HCT116 (cell line): Measurements from ENCODE around the gene GRID2IP. TPM values are rescaled to one million over a fixed set of nuclear protein-coding genes. Genes with fewer than 3 reads are reported as not detected.
A peak's percentile ranks its signal among the peaks of the same experiment; 100 is the strongest.

ENCODE experiments used
- ATAC-seq: fragments of 200-7000 bp; cut with Tn5 transposase; 2 replicates; pipeline ENCODE4 v1.9.1; 2020; ENCODE audit warnings: mild to moderate bottlenecking, moderate library complexity
- BruUV-seq: library from RNA; stranded (reverse); fragments of 400-500 nt; replicated peaks from 2 replicates; lab custom pipeline; 2021; lab: Mats Ljungman, UMichigan
- CTCF ChIA-PET: fragments of 300-600 bp; sonication (Branson Sonifier 250); formaldehyde crosslinking; loops from one replicate; lab custom pipeline; 2021; ENCODE audit warnings: antibody characterized with exemption; lab: Charles Lee
- POLR2A ChIA-PET: fragments of 300-600, 350-600 bp; sonication (Branson Sonifier 250); formaldehyde crosslinking; loops from one replicate; lab custom pipeline; 2021; ENCODE audit warnings: antibody characterized with exemption; lab: Charles Lee
- RAD21 ChIA-PET, 2 experiments: fragments of 300-600 bp; sonication (Branson Sonifier 250); formaldehyde crosslinking; loops; one replicate each; lab custom pipeline; 2023; ENCODE audit warnings: low total read pairs in 2 of 2; ENCODE audit not compliant: uncharacterized antibody in 2 of 2, unreplicated experiment in 2 of 2, low non-redundant PET in 1 of 2; lab: Charles Lee
- DNase-seq: peaks from one replicate; pipeline ENCODE4 v3.0.0-alpha.2; 2010; ENCODE audit warnings: low read depth, low spot score
- H2AFZ ChIP-seq: fragments of 200-600 bp; shearing (Covaris generic), sonication (generic); 2 replicates; pipeline ENCODE4 v1.6.1; 2017; ENCODE audit warnings: low read depth, mixed run types, mixed read lengths, antibody characterized with exemption, low read length; ENCODE audit not compliant: poor library complexity, severe bottlenecking
- H3K27ac ChIP-seq: 2 replicates; pipeline ENCODE4 v1.5.1; 2012; ENCODE audit warnings: low read depth, low read length
- H3K27me3 ChIP-seq: fragments of 200-600 bp; sonication (generic); 2 replicates; pipeline ENCODE4 v1.6.1; 2016; ENCODE audit warnings: mixed run types, low read length, mixed read lengths; ENCODE audit not compliant: insufficient read depth
- H3K36me3 ChIP-seq, 2 experiments: fragments of 200-500 bp in 1 of 2; fragments of 200-600 bp in 1 of 2; sonication (Bioruptor generic) in 1 of 2; sonication (generic) in 1 of 2; 2 replicates each; pipeline versions ENCODE4 v1.5.1 to v1.6.1; 2014 to 2016; ENCODE audit warnings: low read length in 2 of 2, inconsistent platforms in 1 of 2, mixed read lengths in 1 of 2, mixed run types in 1 of 2; ENCODE audit not compliant: insufficient read depth in 2 of 2, control insufficient read depth in 1 of 2
- H3K4me1 ChIP-seq, 2 experiments: fragments of 200-600 bp in 1 of 2; sonication (generic) in 1 of 2; 2 replicates each; pipeline versions ENCODE4 v1.5.1 to v1.6.1; 2012 to 2017; ENCODE audit warnings: low read length in 2 of 2, inconsistent platforms in 1 of 2, mild to moderate bottlenecking in 1 of 2, mixed read lengths in 1 of 2, mixed run types in 1 of 2, moderate library complexity in 1 of 2; ENCODE audit not compliant: insufficient read depth in 2 of 2, control insufficient read depth in 1 of 2
- H3K4me2 ChIP-seq: fragments of 200-600 bp; sonication (generic); 2 replicates; pipeline ENCODE4 v1.6.1; 2017; ENCODE audit warnings: mixed run types, low read length, mixed read lengths
- H3K4me3 ChIP-seq, 2 experiments: fragments of 200-600 bp in 1 of 2; sonication (generic) in 1 of 2; replicated peaks in 1 of 2; 2 replicates each; pipeline ENCODE4 v1.5.1; 2011 to 2016; ENCODE audit warnings: low read length in 2 of 2, control low read depth in 1 of 2, low read depth in 1 of 2, mild to moderate bottlenecking in 1 of 2, mixed read lengths in 1 of 2, mixed run types in 1 of 2
- H3K79me2 ChIP-seq: fragments of 200-600 bp; sonication (generic); 2 replicates; pipeline ENCODE4 v1.6.1; 2017; ENCODE audit warnings: mild to moderate bottlenecking, mixed run types, low read length, moderate library complexity, mixed read lengths; ENCODE audit not compliant: insufficient read depth
- H3K9ac ChIP-seq: fragments of 200-600 bp; sonication (generic); 2 replicates; pipeline ENCODE4 v1.6.1; 2016; ENCODE audit warnings: low read length, mixed read lengths
- H3K9me2 ChIP-seq: fragments of 200-600 bp; sonication (generic), shearing (Covaris generic); 2 replicates; pipeline ENCODE4 v1.6.1; 2017; ENCODE audit warnings: mixed run types, mild to moderate bottlenecking, moderate library complexity; ENCODE audit not compliant: insufficient read depth
- H3K9me3 ChIP-seq, 2 experiments: fragments of 200-500 bp in 1 of 2; fragments of 200-600 bp in 1 of 2; sonication (Bioruptor generic) in 1 of 2; sonication (generic) in 1 of 2; 2 replicates each; pipeline ENCODE4 v1.6.1; 2014 to 2017; ENCODE audit warnings: low read length in 2 of 2, mixed read lengths in 2 of 2, inconsistent platforms in 1 of 2, low read depth in 1 of 2, mild to moderate bottlenecking in 1 of 2, mixed run types in 1 of 2, moderate library complexity in 1 of 2; ENCODE audit not compliant: control insufficient read depth in 1 of 2, insufficient read depth in 1 of 2
- H4K20me1 ChIP-seq: fragments of 200-600 bp; sonication (generic), shearing (Covaris generic); 2 replicates; pipeline ENCODE4 v1.6.1; 2017; ENCODE audit warnings: mixed run types, mild to moderate bottlenecking, moderate library complexity; ENCODE audit not compliant: insufficient read depth
- CBX3 ChIP-seq: IDR thresholded peaks from 2 replicates; pipeline ENCODE4 v1.6.1; 2012; ENCODE audit warnings: low read depth
- CEBPB ChIP-seq: IDR thresholded peaks from 2 replicates; pipeline ENCODE4 v1.6.1; 2012; ENCODE audit warnings: low read depth
- ELF1 ChIP-seq: IDR thresholded peaks from 2 replicates; pipeline ENCODE4 v1.6.1; 2012; ENCODE audit warnings: low read depth, borderline replicate concordance
- EZH2 ChIP-seq: fragments of 200-600 bp; sonication (generic); IDR thresholded peaks from 2 replicates; pipeline ENCODE4 v1.6.1; 2017; ENCODE audit warnings: antibody characterized with exemption, mixed run types
- EZH2phosphoT487 ChIP-seq: fragments of 200-600 bp; IDR thresholded peaks from 2 replicates; pipeline ENCODE4 v1.6.1; 2018; ENCODE audit warnings: antibody characterized with exemption, borderline replicate concordance
- FOSL1 ChIP-seq: IDR thresholded peaks from 2 replicates; pipeline ENCODE4 v1.6.1; 2012; ENCODE audit warnings: low read depth
- JUND ChIP-seq: IDR thresholded peaks from 2 replicates; pipeline ENCODE4 v1.6.1; 2012
- POLR2A ChIP-seq: IDR thresholded peaks from 2 replicates; pipeline ENCODE4 v1.7.0; 2011; ENCODE audit warnings: borderline replicate concordance; ENCODE audit not compliant: insufficient read depth, insufficient read length; ENCODE audit errors: extremely low read depth
- POLR2AphosphoS5 ChIP-seq: IDR thresholded peaks from 2 replicates; pipeline ENCODE4 v1.6.1; 2011; ENCODE audit warnings: mild to moderate bottlenecking, low read depth, low read length, moderate library complexity
- RAD21 ChIP-seq: IDR thresholded peaks from 2 replicates; pipeline ENCODE4 v1.6.1; 2012; ENCODE audit warnings: low read depth, mild to moderate bottlenecking
- SIN3A ChIP-seq: IDR thresholded peaks from 2 replicates; pipeline ENCODE4 v1.6.1; 2012; ENCODE audit warnings: low read depth
- SRF ChIP-seq: IDR thresholded peaks from 2 replicates; pipeline ENCODE4 v1.6.1; 2012; ENCODE audit warnings: low read depth
- YY1 ChIP-seq: IDR thresholded peaks from 2 replicates; pipeline ENCODE4 v1.6.1; 2011; ENCODE audit warnings: low read length, low read depth, moderate library complexity, mild to moderate bottlenecking; ENCODE audit not compliant: insufficient replicate concordance; ENCODE audit errors: extremely low read depth
- ZFX ChIP-seq: fragments of 450-650 bp; IDR thresholded peaks from 2 replicates; pipeline ENCODE4 v1.6.1; 2017
- intact Hi-C: fragments of 100-400 bp; cut with micrococcal nuclease; formaldehyde crosslinking; loops from 2 replicates; pipeline ENCODE4 v1.10.0; 2022
- total RNA-seq: library from RNA; stranded (reverse); gene quantifications from one replicate; pipeline ENCODE4 v1.2.1, GENCODE V29; 2021; ENCODE audit not compliant: unreplicated experiment
- TF ChIP-seq, protein P1 (sequence below): IDR thresholded peaks from 2 replicates; pipeline ENCODE4 v1.6.1; 2011; ENCODE audit warnings: mild to moderate bottlenecking, low read length, moderate library complexity; ENCODE audit not compliant: insufficient replicate concordance; ENCODE audit errors: extremely low read depth
- TF ChIP-seq, protein P2 (sequence below): IDR thresholded peaks from 2 replicates; pipeline ENCODE4 v1.6.1; 2012
- TF ChIP-seq, protein P3 (sequence below): IDR thresholded peaks from 2 replicates; pipeline ENCODE4 v1.6.1; 2012

GRID2IP gene
- total RNA-seq, 1 experiment from 2014 or later: 3.2 TPM

DNA sequence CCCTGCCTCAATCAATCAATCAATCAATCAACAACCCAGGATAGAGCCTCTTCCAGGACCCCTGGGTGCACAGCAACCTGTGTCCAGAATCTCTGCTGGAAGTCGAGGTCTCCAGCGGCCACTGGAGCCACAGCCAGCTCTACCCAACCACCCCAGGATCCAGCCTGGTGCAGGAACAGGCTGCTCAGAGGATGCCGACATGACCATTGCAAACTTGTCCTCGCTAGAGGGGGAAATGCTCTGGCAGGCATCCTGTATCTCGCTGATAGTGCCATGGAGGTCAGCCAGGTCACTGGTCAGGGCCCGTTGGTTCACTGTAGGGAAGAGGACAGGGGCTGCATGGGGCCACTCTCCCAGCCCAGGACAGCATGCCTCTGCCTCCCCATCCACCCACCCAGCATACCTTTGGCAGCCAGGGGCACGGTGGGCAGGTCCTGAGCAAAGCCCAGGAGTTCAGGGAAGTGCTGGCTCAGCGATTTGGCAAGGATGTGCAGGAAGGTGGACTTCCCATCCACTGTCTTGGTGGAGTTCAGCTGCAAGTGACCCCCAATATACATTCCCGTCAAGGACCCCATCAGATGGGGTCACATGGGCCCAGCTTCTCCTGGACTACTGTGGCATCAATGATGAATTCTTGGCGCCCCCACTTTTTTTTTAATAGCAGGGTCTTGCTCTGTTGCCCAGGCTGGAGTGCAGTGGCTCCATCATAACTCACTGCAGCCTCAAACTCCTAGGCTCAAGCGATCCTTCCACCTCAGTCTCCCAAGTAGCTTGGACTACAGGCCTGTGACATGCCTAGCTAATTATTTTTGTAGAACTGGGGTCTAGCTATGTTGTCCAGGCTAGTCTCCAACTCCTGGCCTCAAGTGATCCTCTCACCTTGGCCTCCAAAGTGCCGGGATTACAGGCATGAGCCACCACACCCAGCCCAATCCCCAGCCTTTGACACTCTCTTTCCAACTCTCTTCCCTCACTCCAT is 49.4 kb downstream of the GRID2IP start:
- H4K20me1 ChIP-seq: no peaks in the 10 kb centered on the region
- H3K4me2 ChIP-seq: no peak overlapping the region
- H3K36me3 ChIP-seq: no peaks in the 10 kb centered on the region
- no peak for DNase-seq
- H3K9me2 ChIP-seq: no peaks in the 10 kb centered on the region
- H3K79me2 ChIP-seq: no peaks in the 10 kb centered on the region
- H3K27me3 ChIP-seq: no peaks in the 10 kb centered on the region
- ChIA-PET POLR2A (no interaction called here), RAD21 (no interaction called here), CTCF (no interaction called here)
- no peak for ATAC-seq
- TSS peak; percentile 37 for BruUV-seq
- intact Hi-C loops: no loop called here
- no peak overlapping the region for H3K27ac ChIP-seq
- no peak overlapping the region for H3K4me3 ChIP-seq
- no peak overlapping the region for H2AFZ ChIP-seq
- no peak for TF ChIP-seq SRF
- TF ChIP-seq SIN3A: no peak
- no peak for TF ChIP-seq EZH2
- no peaks in the 10 kb centered on the region for H3K9me3 ChIP-seq
- peaks cover 6 to 22% of the 10 kb centered on the region in 2 experiments; a peak in 3 of 4 replicates for H3K4me1 ChIP-seq
- no peak overlapping the region for H3K9ac ChIP-seq

DNA sequence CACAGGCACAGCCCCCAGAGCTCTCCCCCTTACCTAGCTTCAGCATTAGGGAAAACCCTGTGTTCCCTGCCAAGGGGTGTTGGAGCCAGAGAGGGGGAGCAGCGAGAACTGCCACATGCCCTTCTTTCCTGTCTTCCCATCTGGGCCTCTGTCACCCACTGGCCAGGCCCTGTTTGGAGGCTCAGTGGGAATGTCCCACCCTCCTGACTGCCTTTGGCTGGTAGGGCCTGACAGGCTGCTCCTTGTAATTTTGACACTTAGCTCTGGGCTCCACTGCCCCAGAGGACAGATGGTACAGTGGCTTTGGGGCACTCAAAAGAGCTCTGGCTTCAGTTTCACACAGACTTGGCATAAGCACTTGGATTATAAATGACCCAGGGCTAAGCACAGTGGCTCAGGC is 50.6 kb downstream of the GRID2IP start:
- Histone ChIP-seq H3K9ac (no peak overlapping the region), H3K27ac (no peak overlapping the region), H3K9me2 (no peaks in the 10 kb centered on the region), H3K36me3 (no peaks in the 10 kb centered on the region), H3K27me3 (no peaks in the 10 kb centered on the region), H4K20me1 (no peaks in the 10 kb centered on the region), H3K4me1 (peaks cover 6 to 22% of the 10 kb centered on the region in 2 experiments; a peak in 3 of 4 replicates), H3K4me2 (no peak overlapping the region), H3K9me3 (no peaks in the 10 kb centered on the region), H2AFZ (no peak overlapping the region), H3K79me2 (no peaks in the 10 kb centered on the region), H3K4me3 (no peak overlapping the region)
- intact Hi-C loops: no loop called here
- no peak for ATAC-seq
- ChIA-PET POLR2A (no interaction called here), RAD21 (no interaction called here), CTCF (no interaction called here)
- no peak for DNase-seq
- no TSS peak for BruUV-seq
- TF ChIP-seq FOSL1 (no peak), CEBPB (no peak), ELF1 (no peak), YY1 (no peak), CBX3 (no peak), RAD21 (no peak), EZH2 (no peak), EZH2phosphoT487 (no peak), JUND (no peak), POLR2A (no peak), POLR2AphosphoS5 (no peak), ZFX (no peak), SIN3A (no peak), SRF (no peak)
- TF ChIP-seq, protein P1, sequence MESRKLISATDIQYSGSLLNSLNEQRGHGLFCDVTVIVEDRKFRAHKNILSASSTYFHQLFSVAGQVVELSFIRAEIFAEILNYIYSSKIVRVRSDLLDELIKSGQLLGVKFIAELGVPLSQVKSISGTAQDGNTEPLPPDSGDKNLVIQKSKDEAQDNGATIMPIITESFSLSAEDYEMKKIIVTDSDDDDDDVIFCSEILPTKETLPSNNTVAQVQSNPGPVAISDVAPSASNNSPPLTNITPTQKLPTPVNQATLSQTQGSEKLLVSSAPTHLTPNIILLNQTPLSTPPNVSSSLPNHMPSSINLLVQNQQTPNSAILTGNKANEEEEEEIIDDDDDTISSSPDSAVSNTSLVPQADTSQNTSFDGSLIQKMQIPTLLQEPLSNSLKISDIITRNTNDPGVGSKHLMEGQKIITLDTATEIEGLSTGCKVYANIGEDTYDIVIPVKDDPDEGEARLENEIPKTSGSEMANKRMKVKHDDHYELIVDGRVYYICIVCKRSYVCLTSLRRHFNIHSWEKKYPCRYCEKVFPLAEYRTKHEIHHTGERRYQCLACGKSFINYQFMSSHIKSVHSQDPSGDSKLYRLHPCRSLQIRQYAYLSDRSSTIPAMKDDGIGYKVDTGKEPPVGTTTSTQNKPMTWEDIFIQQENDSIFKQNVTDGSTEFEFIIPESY: no peak
- TF ChIP-seq, protein P2, sequence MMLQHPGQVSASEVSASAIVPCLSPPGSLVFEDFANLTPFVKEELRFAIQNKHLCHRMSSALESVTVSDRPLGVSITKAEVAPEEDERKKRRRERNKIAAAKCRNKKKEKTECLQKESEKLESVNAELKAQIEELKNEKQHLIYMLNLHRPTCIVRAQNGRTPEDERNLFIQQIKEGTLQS: no peak
- TF ChIP-seq, protein P3, sequence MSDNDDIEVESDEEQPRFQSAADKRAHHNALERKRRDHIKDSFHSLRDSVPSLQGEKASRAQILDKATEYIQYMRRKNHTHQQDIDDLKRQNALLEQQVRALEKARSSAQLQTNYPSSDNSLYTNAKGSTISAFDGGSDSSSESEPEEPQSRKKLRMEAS: no peak
